Activated T-cell treated with anti-CD3 and anti-CD28 coated beads for 4 hours (primary cell): ENCODE measurements around the gene FAM47A.

Experiments
- DNase-seq: peaks from one replicate; pipeline ENCODE4 v3.0.0-alpha.2; 2020

Gene FAM47A

DNA sequence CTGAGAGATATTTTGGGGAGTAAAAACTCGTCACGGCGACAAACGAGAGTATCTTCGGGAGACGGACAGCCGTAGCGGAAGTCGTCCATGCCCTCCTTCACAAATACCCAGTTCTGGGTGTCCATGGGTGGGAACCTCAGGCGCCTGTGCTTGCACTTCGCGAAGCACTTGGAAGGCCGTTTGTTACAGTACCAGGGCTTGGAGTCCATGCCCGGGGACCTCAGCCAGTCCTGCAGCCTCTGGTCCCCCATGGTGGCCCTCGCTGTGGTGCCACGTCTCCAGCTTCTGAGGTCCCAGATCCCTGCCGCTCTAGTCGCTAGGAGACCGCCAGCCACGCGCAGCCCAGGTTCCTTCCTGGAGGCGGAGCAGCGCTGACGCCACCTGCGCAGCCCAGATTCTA lies at the start of gene FAM47A:
FAM47A (minus strand) TSS at position 287 of the 400 bp plus-strand sequence; CDS start at position 251, 36 bp downstream.
- DNase-seq = no peak

DNA sequence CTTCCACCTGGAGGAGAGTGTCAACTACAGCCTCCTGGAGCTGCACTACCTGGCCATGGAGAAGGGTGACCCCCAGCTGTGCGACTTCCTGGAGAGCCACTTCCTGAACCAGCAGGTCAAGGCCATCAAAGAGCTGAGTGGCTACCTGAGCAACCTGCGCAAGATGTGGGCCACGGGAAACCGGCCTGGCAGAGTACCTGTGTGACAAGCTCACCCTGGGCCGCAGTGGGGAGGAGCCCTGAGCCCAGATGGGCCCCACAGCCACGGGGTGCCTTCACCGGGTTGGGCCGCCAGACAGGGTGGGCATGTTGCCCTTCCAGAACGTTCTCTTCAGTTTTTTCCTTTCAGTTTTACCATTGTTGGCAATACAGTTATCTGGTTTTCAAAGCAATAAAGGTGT lies 15.2 kb upstream of the FAM47A start:
- DNase-seq = no peak

DNA sequence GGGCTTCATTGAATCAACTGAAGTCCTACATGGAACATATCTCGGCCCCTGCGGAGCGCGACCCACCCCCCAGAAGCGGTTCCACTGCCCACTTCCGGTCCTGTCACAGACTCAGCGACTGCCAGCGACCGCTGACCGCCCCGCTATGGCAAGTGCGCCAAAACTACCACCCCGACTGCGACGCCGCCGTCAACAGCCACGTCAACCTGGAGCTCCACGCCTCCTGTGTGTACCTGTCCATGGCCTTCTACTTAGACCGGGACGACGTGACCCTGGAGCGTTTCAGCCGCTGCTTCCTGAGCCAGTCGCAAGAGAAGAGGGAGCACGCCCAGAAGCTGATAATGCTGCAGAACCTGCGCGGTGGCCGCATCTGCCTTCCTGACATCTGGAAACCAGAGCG lies 14.8 kb upstream of the FAM47A start:
- DNase-seq = no peak

DNA sequence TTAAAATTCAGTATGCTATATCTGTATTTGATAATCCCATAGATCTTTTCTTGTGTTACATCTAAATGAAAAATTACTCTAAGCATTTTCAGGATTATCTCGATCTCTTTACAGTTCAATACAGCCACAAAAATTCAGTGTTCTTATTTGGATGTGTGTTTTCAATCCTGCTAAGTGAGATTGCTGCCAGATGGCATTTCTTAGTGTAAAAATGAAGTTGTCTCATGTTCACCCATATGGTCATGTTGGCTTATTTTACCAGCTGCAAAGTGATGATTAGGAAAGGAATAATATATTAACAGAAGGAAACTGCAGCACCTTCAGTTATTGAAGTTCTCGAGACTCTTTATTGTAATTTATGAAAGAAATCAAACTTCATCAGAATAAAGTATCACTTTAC lies 12.1 kb upstream of the FAM47A start:
- DNase-seq = no peak

DNA sequence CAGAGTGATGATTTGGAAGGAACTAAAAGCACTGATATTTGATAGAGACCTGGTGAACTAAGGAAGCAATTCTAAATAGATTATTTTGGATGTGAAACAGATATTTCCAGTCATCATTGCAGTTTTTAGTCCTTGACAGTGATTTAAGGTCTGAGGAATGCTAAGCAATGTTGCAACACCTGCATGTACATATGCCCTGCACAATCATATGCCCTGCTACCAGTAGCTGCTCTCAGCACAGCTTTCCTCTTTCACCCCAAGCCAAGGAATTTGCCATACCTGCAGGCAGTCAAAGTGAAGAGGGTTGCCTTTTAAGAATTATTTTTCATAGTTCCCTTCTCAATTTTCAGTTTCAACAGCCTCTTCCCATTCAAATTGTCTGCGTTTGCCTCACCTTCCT lies 8.7 kb upstream of the FAM47A start:
- DNase-seq = no peak

DNA sequence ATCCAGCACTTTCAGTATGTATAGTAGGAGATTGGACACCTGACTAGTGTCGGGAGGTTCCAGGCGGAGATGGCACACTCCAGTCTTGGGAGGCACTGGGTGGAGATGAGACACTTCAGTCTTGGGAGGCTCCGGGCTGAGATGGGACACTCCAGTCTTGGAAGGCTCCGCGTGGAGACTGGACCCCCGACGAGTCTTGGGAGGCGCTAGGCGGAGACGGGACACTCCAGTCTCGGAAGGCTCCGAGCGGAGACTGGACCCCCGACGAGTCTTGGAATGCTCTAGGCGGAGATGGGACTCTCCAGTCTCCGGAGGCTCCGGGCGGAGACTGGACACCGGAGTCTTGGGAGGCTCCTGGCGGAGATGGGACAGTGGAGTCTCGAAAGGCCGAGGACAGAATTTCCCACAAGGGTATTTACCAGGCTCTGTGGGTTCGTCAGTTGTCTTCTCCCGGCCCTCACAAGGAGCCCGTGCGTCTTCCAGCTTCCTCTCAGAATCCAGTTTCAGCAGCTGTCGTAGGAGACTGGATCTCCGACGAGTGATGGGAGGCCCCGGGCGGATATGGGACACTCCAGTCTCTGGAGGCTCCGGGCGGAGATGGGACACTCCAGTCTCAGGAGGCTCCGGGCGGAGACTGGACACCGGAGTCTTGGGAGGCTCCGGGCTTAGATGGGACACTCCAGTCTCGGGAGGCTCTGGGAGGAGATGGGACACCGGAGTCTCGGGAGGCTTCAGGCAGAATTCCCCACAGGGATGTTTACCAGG lies 952 bp downstream of the FAM47A start:
- no peak for DNase-seq

DNA sequence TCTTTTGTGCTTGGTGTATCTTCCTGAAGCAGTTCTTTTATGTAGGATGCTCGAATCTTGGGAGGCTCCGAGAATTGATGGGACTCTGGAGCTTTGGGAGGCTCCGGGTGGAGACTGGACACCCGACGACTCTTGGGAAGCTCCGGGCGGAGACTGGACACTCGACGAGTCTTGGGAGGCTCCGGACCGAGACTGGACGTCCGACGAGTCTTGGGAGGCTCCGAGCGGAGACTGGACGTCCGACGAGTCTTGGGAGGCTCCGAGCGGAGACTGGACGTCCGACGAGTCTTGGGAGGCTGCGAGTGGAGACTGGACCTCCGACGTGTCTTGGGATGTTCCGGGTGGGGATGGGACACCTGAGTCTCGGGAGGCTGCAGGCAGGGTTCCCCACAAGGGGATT lies 1.6 kb downstream of the FAM47A start:
- no peak for DNase-seq

DNA sequence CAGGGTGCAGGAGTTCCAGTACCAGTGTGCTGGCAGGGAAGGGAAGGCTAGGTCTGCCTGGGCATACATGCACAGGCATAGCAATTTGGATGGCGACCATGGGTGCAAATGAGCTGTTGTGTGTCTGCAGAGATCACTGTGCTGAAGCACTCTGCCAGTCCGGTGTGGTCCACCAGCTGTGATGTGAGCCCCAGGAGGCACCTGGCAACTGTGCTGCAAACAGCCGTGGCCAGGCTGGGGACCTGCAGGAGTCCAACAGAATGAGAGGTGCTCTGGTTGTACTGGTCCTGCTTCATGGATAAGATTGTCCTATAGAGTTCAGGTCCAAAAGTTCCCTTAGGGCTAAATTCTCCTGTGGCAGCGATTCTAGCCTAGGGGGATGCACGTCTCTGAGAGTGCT lies 6.1 kb downstream of the FAM47A start:
- no peak for DNase-seq

DNA sequence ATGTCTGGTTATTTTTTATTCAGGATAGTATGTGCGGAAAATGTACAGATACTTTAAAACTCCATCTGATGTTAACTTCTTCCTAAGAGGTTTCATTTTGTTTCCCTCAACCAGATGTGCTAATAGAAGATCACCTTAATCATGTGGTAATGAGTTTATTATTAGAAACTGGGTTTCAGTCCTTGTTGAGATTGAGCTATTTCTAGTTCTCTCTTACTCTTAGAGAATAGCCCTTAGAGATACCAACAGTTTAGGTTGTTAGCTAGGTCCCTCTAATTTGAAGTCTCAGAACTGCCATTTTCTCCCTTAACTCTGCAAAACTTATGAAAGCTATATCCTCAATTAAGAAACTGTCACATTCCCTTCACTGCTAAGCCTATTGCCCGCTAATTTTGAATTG lies 13.0 kb downstream of the FAM47A start:
- DNase-seq = no peak

DNA sequence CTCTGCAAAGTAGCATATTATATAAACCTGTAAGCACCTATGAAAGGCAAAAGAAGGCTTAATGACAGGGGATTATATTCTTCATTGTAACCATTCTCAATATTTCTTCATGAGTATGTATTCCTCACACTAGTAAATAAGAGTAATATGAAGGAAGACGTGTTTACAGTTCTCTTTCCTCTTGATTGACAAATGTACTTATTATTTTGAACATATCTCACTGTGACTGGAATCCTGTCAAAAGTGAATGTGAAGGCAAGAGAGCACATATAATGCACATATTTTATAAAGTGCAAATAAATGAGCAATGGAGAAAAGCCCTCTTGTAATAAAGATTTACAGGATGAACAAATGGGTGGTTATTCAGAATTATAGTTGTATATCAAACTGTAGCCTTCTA lies 19.7 kb downstream of the FAM47A start:
- DNase-seq = no peak
